PC-9 (cell line): ENCODE results near the gene CLDND1.

Source experiments
- EZH2 ChIP-seq: fragments of 200-600 bp; sonication (generic); IDR thresholded peaks from 2 replicates; pipeline ENCODE4 v1.8.0; 2017; ENCODE audit warnings: antibody characterized with exemption, low read depth
- TF ChIP-seq, protein P1 (sequence below): fragments of 200-600 bp; sonication (generic); conservative IDR thresholded peaks from 2 replicates; pipeline ENCODE4 v1.6.1; 2017; ENCODE audit warnings: mixed run types, antibody characterized with exemption, mild to moderate bottlenecking, moderate library complexity

DNA sequence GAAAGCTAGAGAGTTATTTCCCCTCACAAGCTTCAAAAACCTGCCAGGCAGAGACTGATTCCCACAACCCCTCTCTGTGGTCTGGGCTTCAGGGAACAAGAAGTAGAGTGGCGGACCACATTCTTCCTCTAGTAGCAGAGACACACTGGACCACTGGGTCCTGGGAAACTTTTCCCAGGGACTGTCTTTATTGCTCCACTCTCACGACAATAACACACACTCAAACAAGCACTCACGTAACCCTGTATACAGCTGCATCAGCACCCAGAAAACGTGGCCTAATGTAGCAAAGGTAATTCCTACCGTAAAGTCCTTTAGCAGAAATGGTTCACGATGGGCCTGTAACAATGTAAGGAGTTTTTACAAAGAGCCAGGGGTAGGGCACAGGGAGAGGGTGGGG is 43.1 kb upstream of the CLDND1 start:
- TF ChIP-seq, protein P1, sequence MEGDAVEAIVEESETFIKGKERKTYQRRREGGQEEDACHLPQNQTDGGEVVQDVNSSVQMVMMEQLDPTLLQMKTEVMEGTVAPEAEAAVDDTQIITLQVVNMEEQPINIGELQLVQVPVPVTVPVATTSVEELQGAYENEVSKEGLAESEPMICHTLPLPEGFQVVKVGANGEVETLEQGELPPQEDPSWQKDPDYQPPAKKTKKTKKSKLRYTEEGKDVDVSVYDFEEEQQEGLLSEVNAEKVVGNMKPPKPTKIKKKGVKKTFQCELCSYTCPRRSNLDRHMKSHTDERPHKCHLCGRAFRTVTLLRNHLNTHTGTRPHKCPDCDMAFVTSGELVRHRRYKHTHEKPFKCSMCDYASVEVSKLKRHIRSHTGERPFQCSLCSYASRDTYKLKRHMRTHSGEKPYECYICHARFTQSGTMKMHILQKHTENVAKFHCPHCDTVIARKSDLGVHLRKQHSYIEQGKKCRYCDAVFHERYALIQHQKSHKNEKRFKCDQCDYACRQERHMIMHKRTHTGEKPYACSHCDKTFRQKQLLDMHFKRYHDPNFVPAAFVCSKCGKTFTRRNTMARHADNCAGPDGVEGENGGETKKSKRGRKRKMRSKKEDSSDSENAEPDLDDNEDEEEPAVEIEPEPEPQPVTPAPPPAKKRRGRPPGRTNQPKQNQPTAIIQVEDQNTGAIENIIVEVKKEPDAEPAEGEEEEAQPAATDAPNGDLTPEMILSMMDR: no peak
- no peak for TF ChIP-seq EZH2
